ENCODE measurements around the gene ETV5. TPM values are rescaled to one million over a fixed set of nuclear protein-coding genes. Genes with fewer than 3 reads are reported as not detected.
A peak's percentile ranks its signal among the peaks of the same experiment; 100 is the strongest.

The ETV5 gene
- total and polyA plus RNA-seq, 9 of the 15 experiments (the other 6 are each of a cell fraction or from before 2014, with no cell fraction given), result 9.2 to 25.9 (median 15.9) TPM

DNA sequence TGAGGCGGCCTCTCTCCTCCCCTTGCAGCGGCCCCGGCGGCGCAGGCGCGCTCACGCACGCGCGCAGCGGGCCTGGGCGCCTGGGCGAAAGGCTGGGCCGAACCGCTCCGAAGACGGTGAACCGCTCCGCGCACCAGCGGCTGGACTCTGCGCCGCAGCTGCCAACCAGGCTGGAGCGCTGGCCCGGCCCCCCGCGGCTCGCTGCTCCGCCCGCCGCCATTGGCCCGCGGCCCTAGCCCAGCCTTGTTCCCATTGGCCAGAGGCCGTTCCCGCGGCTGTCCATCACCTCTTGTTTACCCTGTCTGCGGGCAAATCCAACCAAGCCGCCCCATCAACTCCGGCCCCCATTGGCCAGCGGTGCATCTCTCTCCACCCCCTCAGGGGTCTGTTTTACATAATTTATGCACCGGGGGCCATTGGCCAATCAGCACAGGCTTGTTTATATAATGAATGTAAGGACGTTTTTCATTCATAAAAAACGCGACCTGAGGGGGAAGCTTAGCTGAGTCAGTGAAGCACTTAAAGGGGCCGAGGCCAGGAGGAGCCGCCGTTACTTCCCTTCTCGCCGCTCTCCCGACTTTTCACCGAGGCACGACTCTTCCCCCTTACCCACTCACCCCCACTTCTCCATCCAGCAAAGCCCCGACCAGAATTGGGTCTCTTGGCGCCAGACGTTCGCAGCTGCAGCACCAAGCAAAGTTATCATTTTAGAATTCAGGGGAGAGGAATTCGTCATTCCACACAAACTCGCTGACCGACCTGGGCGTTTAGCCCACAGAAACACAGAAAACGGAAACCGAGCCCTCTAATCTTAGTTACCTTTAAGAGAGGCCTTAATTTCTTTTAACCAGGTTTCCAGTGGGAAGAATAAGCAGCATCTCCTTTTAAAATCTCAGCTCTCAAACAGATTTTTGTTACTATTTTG lies at the start of gene ETV5 (continued):
- TF ChIP-seq RBM25 (IDR thresholded peaks at IDR 0.05; ENCODE audit: low read depth, low read length, severe bottlenecking), result peak; percentile 100
- TF ChIP-seq EHMT2 (IDR thresholded peaks at IDR 0.05), result no peak
- no peak for TF ChIP-seq WHSC1 (IDR thresholded peaks at IDR 0.05; ENCODE audit: low read length)
- TF ChIP-seq, protein P1, sequence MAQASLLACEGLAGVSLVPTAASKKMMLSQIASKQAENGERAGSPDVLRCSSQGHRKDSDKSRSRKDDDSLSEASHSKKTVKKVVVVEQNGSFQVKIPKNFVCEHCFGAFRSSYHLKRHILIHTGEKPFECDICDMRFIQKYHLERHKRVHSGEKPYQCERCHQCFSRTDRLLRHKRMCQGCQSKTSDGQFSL (CRISPR knock-in tag; IDR thresholded peaks at IDR 0.05), result no peak; the same call in 1 of the 2 replicates
- TF ChIP-seq, protein P1 (tag; IDR thresholded peaks at IDR 0.05), result no peak
- TF ChIP-seq, protein P2, sequence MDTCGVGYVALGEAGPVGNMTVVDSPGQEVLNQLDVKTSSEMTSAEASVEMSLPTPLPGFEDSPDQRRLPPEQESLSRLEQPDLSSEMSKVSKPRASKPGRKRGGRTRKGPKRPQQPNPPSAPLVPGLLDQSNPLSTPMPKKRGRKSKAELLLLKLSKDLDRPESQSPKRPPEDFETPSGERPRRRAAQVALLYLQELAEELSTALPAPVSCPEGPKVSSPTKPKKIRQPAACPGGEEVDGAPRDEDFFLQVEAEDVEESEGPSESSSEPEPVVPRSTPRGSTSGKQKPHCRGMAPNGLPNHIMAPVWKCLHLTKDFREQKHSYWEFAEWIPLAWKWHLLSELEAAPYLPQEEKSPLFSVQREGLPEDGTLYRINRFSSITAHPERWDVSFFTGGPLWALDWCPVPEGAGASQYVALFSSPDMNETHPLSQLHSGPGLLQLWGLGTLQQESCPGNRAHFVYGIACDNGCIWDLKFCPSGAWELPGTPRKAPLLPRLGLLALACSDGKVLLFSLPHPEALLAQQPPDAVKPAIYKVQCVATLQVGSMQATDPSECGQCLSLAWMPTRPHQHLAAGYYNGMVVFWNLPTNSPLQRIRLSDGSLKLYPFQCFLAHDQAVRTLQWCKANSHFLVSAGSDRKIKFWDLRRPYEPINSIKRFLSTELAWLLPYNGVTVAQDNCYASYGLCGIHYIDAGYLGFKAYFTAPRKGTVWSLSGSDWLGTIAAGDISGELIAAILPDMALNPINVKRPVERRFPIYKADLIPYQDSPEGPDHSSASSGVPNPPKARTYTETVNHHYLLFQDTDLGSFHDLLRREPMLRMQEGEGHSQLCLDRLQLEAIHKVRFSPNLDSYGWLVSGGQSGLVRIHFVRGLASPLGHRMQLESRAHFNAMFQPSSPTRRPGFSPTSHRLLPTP (IDR thresholded peaks at IDR 0.05; ENCODE audit: borderline replicate concordance, extremely low read depth, insufficient read length), result no peak
- TF ChIP-seq, protein P3, sequence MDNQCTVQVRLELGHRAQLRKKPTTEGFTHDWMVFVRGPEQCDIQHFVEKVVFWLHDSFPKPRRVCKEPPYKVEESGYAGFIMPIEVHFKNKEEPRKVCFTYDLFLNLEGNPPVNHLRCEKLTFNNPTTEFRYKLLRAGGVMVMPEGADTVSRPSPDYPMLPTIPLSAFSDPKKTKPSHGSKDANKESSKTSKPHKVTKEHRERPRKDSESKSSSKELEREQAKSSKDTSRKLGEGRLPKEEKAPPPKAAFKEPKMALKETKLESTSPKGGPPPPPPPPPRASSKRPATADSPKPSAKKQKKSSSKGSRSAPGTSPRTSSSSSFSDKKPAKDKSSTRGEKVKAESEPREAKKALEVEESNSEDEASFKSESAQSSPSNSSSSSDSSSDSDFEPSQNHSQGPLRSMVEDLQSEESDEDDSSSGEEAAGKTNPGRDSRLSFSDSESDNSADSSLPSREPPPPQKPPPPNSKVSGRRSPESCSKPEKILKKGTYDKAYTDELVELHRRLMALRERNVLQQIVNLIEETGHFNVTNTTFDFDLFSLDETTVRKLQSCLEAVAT (IDR thresholded peaks at IDR 0.05), result no peak; a peak in 1 of 4 replicates
- peak; percentile 92 for TF ChIP-seq NFYB (IDR thresholded peaks at IDR 0.05; ENCODE audit: extremely low read depth, insufficient read length)
- TF ChIP-seq ZNF436 (CRISPR knock-in tag; IDR thresholded peaks at IDR 0.05), result no peak
- TF ChIP-seq, protein P4, sequence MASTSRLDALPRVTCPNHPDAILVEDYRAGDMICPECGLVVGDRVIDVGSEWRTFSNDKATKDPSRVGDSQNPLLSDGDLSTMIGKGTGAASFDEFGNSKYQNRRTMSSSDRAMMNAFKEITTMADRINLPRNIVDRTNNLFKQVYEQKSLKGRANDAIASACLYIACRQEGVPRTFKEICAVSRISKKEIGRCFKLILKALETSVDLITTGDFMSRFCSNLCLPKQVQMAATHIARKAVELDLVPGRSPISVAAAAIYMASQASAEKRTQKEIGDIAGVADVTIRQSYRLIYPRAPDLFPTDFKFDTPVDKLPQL (IDR thresholded peaks at IDR 0.05; ENCODE audit: extremely low read depth, insufficient read length), result no peak
- TF ChIP-seq, protein P5, sequence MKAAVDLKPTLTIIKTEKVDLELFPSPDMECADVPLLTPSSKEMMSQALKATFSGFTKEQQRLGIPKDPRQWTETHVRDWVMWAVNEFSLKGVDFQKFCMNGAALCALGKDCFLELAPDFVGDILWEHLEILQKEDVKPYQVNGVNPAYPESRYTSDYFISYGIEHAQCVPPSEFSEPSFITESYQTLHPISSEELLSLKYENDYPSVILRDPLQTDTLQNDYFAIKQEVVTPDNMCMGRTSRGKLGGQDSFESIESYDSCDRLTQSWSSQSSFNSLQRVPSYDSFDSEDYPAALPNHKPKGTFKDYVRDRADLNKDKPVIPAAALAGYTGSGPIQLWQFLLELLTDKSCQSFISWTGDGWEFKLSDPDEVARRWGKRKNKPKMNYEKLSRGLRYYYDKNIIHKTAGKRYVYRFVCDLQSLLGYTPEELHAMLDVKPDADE (conservative IDR thresholded peaks at IDR 0.05; ENCODE audit: control insufficient read depth, low read depth, low read length), result no peak; the same call in 1 of the 2 replicates
- TF ChIP-seq KDM5B (IDR thresholded peaks at IDR 0.05; ENCODE audit: insufficient replicate concordance, low read depth, low read length), result peak; percentile 78
- no peak for TF ChIP-seq GATAD2B (IDR thresholded peaks at IDR 0.05; ENCODE audit: borderline replicate concordance)
- TF ChIP-seq U2AF2 (optimal IDR thresholded peaks at IDR 0.05; ENCODE audit: low read depth, low read length), result no peak
- no peak for TF ChIP-seq TAF15 (IDR thresholded peaks at IDR 0.05; ENCODE audit: low read depth, low read length)
- peak; percentile 93 for TF ChIP-seq NEUROD1 (IDR thresholded peaks at IDR 0.05; ENCODE audit: borderline replicate concordance, low read depth, low read length, partially characterized antibody)
- TF ChIP-seq, protein P6, sequence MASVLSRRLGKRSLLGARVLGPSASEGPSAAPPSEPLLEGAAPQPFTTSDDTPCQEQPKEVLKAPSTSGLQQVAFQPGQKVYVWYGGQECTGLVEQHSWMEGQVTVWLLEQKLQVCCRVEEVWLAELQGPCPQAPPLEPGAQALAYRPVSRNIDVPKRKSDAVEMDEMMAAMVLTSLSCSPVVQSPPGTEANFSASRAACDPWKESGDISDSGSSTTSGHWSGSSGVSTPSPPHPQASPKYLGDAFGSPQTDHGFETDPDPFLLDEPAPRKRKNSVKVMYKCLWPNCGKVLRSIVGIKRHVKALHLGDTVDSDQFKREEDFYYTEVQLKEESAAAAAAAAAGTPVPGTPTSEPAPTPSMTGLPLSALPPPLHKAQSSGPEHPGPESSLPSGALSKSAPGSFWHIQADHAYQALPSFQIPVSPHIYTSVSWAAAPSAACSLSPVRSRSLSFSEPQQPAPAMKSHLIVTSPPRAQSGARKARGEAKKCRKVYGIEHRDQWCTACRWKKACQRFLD (CRISPR knock-in tag; IDR thresholded peaks at IDR 0.05), result no peak

All from K562 (cell line).